SW480 (cell line): Measurements from ENCODE around the gene CFAP68.
"Not testable (repeated sequence)": the region's sequence is repeated elsewhere in the genome, so short reads cannot be mapped to it uniquely, and the experiment has no call there.

ENCODE experiments used
- DNase-seq: peaks from one replicate; pipeline ENCODE4 v3.0.0-alpha.2; 2016; ENCODE audit warnings: low spot score

Gene CFAP68

DNA sequence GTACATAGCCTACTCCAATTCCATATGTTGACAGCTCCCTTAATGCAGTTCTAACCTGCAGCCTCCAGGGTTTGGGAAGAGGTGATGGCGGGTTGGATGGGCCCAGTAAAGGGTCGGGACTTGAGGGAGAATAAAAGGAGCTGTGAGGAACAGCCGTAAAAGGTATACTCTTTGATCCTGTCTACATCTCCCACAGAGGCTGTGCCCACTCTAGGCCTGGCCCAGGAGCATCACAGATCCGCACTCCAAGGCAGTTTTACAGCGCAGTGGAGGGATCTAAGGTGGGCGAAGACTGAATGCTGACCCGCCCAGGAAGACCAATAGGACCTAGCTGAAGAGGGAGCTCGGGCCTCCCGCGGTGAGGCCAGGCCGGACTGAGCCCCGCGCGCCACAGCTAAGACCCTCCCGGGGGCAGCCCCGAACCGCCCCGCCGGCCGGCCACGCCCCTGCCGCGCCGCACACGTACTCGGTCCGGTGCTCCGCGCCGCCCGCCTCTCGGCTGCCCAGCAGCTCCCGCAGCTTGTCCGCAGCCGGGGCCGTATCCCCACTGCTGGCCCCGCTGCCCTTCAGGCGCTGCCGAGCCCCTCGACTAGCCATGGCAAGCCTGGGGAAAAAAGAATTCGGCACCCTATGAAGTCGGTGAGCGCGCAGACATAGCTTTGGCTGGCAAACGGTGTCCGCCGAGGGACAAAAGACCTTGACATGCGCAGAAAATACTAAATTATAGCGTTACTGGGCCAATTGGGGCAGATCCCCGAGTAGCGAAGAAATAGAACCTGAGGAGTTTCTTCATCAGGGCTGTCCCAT is 8.3 kb upstream of the CFAP68 start, which contains the start of gene ALG9:
Gene ALG9 (minus strand): TSS at position 696 of the 807 bp plus-strand sequence. CDS start 99 bp downstream, at position 597.
- peak; percentile 85 for DNase-seq

DNA sequence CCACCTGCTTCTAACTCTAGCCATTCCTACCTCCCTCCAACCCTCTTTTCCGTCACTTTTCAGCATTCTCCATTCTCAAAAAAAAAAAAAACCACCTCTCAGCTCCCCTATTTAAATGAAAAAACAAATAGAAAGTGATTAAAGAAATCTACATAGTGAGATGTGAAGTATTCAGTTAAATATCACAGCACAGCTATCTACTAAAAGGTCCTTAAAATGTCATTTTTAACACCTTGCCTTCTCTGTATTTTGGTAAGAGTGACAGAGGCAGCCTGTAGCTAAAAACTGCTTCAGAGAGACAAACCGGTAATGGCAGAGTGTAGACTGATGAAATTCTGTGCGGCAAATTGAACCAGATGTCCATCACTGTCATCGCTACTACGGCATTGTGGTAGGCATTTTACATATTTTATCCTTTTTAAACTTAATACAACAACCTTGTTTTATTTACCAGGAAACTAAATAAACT is 7.6 kb upstream of the CFAP68 start:
- DNase-seq: peak; percentile 8

DNA sequence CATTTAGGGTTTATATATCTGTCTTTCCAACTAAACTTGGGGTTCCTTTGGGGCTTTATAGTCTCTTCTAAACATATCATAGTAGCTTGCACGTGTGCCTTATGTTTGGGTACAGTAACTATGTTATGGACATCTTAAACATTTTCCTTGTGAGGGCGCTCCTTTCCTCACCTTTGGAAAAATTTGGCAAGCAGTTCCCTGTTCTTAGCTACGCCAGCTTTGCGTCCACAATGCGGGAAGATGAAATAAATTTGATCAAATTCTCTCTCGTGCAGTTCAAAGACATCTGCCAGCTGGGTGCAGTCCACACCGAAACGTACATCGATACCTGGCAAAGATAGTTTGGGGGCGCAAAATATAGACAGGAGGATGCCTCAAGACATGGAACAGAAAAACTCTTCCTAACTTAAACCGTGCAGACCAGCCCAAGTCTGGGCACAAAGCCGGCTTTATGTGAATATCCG is 924 bp upstream of the CFAP68 start:
- DNase-seq: peak; percentile 56

- DNase-seq: no peak
Observed at GRCh38 chr11:111879637-111879960, 258 bp downstream of the CFAP68 start.

DNA sequence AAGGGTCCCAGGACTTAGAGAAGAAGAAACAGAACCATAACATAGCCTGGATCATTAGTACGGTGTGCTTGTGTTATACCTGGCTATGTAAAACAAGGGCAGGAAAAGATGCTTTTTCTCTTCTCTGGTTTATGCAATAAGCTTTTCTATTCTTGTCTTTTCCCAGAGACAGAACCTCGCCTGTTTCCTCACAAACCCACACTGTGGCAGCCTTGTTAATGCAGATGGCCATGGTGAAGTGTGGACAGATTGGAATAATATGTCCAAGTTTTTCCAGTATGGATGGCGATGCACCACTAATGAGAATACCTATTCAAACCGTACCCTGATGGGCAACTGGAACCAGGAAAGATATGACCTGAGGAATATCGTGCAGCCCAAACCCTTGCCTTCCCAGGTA is 2.9 kb downstream of the CFAP68 start:
- no peak for DNase-seq

- not testable (repeated sequence) for DNase-seq
Observed at GRCh38 chr11:111885053-111885452, 5.7 kb downstream of the CFAP68 start.

DNA sequence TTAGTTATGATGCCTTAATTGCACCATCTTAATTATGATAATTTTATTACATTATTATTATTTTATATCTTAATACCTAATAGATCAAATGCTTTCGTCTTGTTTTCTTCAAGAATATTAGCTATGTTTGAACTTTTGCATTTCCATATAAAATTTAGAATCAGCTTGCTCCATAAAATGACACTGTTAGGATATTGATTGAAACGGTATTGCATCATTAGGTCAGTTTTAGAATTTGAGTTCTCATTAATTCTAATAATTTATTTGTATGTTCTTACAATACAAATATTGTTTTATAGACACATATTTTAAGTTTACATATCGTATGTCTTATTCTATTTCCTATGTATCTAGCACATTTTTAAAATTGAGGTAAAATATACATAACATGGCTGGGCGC is 6.7 kb downstream of the CFAP68 start:
- DNase-seq: no peak

GRCh38 chr11:111886844-111887243 is 7.5 kb downstream of the CFAP68 start:
- no peak for DNase-seq

DNA sequence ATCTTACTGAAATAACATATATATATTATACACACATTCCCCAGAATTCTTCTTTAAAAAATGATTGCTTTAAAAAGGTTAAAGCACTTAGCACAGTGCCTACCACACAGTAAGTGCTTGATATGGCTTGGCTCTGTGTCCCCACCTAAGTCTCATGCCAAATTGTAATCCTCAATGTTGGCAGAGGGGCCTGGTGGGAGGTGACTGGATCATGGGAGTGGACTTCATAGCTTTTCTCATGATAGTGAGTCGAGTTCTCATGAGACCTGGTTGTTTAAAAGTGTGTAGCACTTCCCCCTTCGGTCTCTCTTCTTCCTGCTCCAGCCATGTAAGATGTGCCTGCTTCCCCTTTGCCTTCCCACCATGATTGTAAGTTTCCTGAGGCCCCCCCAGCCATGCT is 26.1 kb downstream of the CFAP68 start:
- DNase-seq: no peak

- DNase-seq: no peak
Observed at GRCh38 chr11:111906680-111907079, 27.3 kb downstream of the CFAP68 start.

- no peak for DNase-seq
Observed at GRCh38 chr11:111908639-111909305, 29.4 kb downstream of the CFAP68 start.

- DNase-seq: no peak
Observed at GRCh38 chr11:111909378-111909777, 30.0 kb downstream of the CFAP68 start.

DNA sequence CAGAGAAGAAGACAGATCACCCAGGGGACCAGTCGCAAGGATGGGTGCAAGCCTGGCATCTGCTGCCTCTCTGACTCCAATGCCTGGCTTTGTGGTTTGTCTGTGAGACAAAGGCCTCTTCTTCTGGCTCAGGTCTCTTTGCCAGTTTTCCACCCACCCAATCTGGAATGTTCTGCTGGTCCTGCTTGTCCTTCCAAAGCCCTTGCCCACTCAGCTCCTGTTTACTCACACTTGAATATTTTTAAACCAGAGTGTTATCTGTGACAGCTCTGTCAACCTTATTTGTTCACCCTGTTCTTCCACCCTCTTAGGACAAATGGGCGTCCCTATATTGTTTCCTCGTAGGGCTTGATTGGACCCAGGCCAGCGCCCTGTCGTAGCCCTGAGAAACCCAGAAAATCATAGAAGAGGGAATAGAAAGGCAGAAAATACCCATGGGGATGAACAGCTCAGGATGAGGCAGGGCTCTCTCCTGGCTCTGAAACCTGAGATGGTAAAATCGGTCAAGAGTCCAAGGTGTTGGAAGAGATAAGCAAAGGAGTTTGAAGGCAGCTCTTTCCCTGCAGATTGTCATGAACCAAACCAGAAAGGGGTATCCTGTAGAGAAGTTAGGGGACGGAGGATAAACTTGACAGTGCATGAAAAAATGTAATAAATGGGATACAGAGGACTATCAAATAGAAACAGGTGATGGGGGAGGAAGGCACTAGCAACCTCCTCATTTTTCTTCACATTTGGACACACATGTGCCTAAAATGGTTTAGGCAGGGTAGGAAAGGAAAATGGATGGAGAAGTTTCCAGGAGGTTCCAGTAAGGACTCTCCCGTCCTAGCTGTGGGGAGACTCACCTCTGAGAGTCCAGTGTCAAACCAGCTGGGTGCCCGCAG is 31.6 kb downstream of the CFAP68 start:
- peak; percentile 16 for DNase-seq

DNA sequence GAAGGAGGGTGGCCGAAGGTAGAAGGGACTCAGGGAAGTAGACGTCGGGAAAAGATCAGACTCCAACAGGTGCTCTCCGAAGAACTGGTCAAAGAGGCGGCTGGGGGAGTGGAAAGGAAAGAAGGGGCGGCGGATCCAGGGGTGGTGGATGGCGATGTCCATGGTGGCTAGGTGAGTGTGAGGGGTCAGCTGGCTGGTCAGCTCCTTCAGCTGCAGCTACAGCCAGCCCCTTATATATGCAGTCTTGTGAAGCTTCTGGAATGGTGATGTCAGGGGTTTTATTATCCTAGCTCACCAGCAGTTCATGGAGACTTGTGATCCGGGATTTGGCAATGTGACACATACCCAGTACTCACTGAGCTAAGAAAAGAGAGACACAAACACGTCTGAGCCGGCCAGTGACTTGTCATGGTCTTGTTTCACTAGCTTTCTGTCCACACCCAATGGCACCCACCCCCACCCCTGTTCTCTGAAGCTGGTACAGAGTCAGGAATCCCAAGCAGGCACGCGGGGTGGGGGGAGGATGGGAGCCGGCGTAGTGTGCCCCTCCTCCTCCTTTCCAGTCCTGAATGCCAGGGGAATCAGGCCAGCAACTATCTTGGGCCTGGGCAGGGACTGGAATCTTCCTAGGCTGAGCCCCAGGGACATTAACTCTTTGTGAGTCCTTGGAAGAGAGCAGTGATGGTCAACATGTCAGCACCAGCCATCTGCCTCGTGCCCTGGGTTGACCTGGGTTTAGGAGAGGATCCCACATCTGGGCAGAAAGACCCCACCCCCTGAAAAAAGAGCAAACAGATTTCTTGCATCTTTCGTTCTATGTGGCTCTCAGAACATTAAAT is 32.4 kb downstream of the CFAP68 start, which contains the start of gene CRYAB:
Gene CRYAB (minus strand): TSS at position 208 of the 839 bp plus-strand sequence. CDS start 46 bp downstream, at position 162.
- DNase-seq: peak; percentile 25

DNA sequence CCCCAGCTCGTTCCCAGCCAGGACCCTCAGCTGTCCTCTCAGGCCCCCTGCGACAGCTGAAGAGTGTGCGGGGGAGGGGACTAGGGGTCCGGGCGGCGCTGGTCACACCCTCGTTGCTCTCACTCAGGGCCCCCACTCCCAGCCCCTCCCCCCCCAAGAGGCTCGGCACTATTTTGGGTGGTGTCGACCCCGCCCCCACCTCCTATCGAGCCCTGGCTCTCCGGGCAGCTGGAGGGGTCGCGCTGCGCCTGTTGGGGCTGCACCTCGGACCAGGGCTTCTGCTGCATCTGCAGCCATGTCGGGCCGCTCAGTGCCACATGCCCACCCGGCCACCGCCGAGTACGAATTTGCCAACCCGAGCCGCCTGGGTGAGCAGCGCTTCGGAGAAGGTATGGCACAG is 33.2 kb downstream of the CFAP68 start, which contains the start of gene HSPB2:
Gene HSPB2 (plus strand): TSS at position 200 of the 400 bp plus-strand sequence. CDS start 96 bp downstream, at position 296.
- DNase-seq: no peak

DNA sequence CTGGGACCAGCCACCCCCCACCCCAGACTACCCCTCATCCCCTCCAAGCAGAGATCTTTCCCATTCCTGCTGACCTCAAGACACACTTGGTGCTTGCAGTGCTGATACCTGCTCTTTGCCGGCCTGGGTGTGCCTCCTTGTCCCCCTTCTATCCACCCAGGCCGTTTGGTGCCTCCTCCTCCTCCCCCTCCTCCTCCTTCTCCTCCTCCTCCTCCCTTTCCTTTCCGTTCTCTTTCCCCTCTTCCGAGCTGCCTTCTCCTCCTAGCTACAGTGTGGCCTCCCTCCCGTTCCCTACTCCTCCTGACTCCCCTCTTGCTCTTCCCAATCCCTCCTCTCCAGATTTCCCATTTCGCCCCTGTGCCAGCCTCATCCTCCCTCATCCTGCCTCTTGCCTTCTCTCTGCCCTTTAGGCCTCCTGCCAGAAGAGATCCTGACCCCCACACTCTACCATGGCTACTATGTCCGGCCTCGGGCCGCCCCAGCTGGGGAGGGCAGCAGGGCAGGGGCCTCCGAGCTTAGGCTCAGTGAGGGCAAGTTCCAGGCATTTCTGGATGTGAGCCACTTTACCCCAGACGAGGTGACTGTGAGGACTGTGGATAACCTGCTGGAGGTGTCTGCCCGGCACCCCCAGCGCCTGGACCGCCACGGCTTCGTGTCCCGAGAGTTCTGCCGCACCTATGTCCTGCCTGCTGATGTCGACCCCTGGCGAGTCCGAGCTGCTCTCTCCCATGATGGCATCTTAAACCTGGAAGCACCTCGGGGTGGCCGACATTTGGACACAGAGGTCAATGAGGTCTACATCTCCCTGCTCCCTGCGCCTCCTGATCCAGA is 33.9 kb downstream of the CFAP68 start:
- DNase-seq: no peak

DNA sequence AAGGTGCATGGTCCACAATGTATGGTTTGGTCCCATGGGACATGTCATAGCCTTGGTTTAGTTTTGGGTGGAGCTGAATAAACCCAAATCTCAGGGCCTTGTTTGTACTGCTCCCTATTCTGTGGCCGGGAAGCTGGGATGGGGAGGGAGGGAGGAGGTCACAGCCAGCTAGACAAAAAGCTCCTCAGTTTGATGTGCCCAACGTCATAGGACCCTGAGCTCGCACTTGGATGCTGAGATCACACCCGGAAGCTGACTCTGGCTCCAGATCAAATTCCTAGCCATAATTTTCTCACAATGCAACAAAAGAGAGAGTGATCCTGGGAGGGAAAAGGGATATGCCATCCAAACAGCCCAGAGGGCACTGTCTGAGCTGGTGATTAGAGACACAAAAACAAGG is 34.7 kb downstream of the CFAP68 start:
- no peak for DNase-seq

- no peak for DNase-seq
Observed at GRCh38 chr11:111916768-111917167, 37.4 kb downstream of the CFAP68 start.

GRCh38 chr11:111917312-111917711 is 38.0 kb downstream of the CFAP68 start:
- no peak for DNase-seq

DNA sequence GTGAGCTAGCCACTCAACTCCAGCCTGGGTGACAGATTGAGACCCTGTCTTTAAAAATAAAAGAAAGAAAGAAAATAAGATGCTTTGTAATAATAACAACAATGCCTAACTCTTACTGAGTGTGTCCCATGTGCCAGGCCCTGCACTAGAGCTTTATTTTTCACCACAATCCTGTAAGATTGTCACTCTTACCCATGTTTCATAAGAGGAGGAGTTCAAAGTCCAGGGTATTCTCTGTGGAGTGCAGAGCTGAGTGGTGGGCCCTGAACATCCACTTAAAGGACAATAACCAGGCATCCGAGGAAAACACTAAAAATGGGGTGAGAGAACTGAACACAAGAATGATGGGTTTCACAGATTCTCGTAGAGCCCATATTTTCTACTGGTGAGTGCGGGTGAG is 38.4 kb downstream of the CFAP68 start:
- no peak for DNase-seq
